ENCODE measurements around the gene SFXN5.
"Not testable (repeated sequence)": the region's sequence is repeated elsewhere in the genome, so short reads cannot be mapped to it uniquely, and the experiment has no call there.

Gene SFXN5

GRCh38 chr2:73076701-73077423 lies 5.3 kb upstream of the SFXN5 start:
- no peak for DNase-seq

- DNase-seq, result no peak
These were observed 4.2 kb upstream of the SFXN5 start for GRCh38 chr2:73075477-73076373.

GRCh38 chr2:73074110-73075069 lies 2.9 kb upstream of the SFXN5 start:
- DNase-seq, result no peak

GRCh38 chr2:73072416-73072815 lies 904 bp upstream of the SFXN5 start:
- no peak for DNase-seq

GRCh38 chr2:73072129-73072395 lies 550 bp upstream of the SFXN5 start:
- no peak for DNase-seq

GRCh38 chr2:73070643-73071359 lies 711 bp downstream of the SFXN5 start:
- peak; percentile 47 for DNase-seq

GRCh38 chr2:73069855-73070642 lies 1.5 kb downstream of the SFXN5 start:
- DNase-seq, result no peak

GRCh38 chr2:73069041-73069854 lies 2.3 kb downstream of the SFXN5 start:
- no peak for DNase-seq

- no peak for DNase-seq
These were observed 3.4 kb downstream of the SFXN5 start for GRCh38 chr2:73068147-73068546.

- no peak for DNase-seq
These were observed 4.5 kb downstream of the SFXN5 start for GRCh38 chr2:73067043-73067442.

GRCh38 chr2:73065070-73065469 lies 6.4 kb downstream of the SFXN5 start:
- DNase-seq, result not testable (repeated sequence)

- no peak for DNase-seq
These were observed 7.3 kb downstream of the SFXN5 start for GRCh38 chr2:73063909-73064875.

GRCh38 chr2:73063472-73063871 lies 8.0 kb downstream of the SFXN5 start:
- DNase-seq, result no peak

- no peak for DNase-seq
These were observed 12.4 kb downstream of the SFXN5 start for GRCh38 chr2:73059106-73059505.

GRCh38 chr2:73054980-73055379 lies 16.5 kb downstream of the SFXN5 start:
- DNase-seq, result no peak

- DNase-seq, result no peak
These were observed 18.0 kb downstream of the SFXN5 start for GRCh38 chr2:73053316-73054114.

GRCh38 chr2:73050121-73050545 lies 21.4 kb downstream of the SFXN5 start:
- DNase-seq, result no peak

All from stimulated activated CD4-positive, alpha-beta T cell treated with anti-CD3 and anti-CD28 coated beads, Interleukin-4, amount 100 ng/mL, for 24 hours (primary cell).